HG03460 (cell line): Measurements from ENCODE around the gene TMA7.
A peak's percentile ranks its signal among the peaks of the same experiment; 100 is the strongest.
"Not testable (repeated sequence)": the region's sequence is repeated elsewhere in the genome, so short reads cannot be mapped to it uniquely, and the experiment has no call there.

ENCODE experiments used
- ATAC-seq: cut with Tn5 transposase; IDR thresholded peaks from one replicate; pipeline ENCODE4 v1.9.1; 2021; ENCODE audit not compliant: unreplicated experiment

TMA7 gene

DNA sequence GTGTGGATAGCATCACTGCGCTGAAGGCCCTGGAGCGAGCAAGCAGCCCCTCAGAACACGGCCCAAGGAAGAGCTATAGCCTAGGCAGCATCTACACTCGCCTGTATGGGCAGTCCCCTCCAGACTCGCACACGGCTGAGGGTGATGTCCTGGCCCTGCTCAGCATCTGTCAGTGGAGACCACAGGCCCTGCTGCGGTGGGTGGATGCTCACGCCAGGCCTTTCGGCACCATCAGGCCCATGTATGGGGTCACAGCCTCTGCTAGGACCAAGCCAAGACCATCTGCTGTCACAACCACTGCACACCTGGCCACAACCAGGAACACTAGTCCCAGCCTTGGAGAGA lies 27.0 kb downstream of the TMA7 start:
- no peak for ATAC-seq

DNA sequence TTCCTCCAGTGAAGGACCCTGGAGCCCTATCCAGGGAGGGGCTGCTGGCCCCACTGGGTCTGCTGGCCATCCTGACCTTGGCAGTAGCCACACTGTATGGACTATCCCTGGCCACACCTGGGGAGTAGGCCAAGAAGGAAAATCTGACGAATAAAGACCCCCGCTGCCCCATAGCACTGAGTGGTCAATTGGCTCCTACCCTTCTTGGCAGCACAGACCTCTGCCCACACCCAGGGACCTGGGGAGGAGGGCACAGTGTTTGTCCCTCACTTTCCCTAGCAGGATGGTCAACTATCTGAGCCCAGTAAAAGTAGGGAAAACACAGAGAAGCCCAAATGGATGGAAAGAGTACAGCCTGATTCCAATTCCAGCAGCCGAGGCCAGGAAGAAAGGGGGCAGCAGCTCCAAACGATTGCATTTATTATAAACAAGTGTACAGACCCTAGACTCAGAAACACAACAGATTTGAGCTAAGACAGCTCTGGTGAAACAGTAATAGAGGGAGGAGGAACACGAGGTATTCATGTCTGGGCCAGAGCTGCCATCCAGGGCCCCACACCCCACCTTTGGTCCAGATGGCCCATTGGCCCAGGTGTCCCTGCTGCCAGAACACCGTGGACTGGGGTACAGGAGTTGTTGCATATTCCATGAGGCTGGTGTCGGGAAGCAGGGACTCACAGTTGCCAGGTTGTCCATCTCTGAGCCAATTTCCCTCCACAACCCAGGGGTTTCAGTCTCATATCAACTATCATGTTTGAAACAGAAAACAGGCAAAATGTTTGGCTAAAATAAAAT lies 27.6 kb downstream of the TMA7 start:
- no peak for ATAC-seq

DNA sequence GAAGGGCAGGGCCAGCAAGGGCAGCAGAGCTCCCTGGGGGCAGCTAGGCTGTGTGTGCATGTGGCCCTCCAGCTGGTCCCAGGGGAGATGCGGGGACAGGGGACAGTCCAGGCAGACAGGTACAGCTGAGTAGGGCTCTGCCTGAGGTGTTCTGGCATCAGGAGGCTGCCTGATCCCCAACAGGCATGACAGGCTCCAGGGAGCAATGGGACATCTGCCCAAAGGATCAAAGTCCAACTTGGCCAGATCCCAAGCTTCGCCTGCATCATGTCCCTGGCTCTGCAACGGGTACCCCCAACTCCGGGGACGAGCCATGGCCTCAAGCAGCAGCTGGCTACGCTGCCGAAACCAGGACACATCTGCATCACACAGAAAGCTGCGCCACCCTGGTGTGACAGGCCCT lies 28.3 kb downstream of the TMA7 start:
- no peak for ATAC-seq

DNA sequence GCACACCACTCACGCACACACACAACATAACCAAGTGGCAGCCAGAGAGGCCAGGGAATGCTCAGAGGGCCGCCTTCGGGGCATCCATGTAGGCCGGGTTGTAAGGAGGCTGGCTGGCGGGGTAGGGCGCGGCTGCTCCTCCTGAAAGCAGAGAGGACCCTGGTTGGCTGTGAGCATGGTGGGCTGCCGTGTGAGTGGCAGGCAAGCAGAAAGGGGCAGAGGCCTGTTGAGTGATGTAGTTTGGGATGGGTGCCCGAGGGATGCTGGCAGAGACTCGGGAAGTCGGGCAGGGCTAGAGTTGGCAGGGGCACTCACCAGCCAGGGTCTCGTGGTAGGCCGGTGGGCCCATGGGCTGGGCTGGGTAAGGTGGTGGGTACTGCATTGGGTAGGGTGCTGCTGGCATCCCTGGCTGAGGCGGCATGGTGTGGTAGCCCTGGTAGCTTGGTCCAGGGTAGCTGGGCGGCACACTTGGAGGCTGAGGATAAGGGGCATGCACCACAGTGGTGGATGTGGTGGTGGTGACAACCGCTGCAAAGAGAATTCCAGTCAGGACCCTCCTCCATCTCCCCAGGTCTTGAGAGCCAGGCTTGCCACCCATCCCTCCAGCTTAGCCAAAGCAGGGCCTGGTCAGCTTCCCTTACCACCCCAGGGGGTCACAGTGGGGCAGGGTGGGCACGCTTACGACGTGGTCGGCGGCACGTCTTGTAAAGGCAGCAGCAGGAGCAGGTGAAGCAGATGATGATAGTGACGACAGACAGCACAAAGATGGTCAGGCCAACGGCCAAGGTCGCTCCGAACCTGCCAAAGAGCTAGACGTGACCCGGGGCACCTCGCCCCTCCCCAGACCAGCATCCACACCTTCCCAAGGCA lies 29.2 kb downstream of the TMA7 start:
- no peak for ATAC-seq

DNA sequence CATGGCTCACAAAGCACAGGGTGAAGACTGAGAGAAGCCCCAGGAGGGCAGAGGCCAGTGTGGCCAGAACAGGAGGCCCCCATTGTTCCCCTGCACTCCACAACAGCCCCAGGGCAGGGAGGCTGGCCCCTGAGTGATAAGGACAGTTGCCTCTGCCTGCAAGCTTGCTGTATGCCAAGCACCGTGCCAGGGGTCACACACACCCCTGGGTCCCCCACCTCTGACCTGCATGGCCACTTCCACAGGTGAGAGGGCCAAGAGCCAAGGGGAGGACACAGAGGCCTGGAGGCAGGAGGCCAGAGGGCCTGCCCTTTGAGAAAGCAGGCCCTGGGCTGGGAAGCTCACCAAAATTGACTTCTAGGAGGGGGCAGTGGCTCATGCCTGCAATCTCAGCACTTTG lies 30.2 kb downstream of the TMA7 start:
- ATAC-seq = no peak

GRCh38 chr3:48472673-48472922 lies 32.5 kb downstream of the TMA7 start:
- no peak for ATAC-seq

DNA sequence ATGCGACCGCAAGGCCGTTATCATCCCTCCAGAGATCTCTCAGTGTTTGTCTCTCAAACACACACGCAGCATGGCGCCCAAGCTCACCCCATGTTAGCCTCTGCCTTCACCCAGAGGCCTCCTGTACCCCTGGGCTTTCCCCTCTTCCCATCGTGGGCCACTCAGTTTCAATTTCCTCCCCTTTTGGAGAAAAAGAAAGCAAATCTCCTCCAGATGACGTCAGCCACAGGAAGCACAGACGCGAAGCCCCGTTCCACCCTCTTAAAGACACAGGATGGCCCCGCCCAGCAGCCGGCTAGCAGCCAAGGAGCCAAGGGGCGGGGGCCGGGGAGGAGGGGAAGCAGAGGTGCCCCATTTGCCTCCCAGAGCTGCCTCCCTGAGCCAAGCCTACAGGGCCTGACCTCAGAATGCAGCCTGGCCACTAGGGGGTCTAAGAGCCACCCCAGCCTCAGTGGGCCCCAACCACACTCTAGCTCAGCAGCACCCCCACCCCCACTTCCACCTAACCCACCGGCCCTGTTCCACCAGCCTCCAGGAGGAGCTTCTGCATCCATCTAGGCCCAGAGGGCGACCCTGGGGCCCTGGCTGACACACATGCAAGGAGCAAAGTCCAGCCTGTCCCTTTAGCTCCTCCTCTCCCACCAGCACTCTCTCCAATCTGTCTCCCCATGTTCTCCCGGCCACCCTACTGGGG lies 33.0 kb downstream of the TMA7 start:
- peak; percentile 73 for ATAC-seq

- no peak for ATAC-seq
Measured at GRCh38 chr3:48473617-48473952, 33.5 kb downstream of the TMA7 start.

- not testable (repeated sequence) for ATAC-seq
Measured at GRCh38 chr3:48474031-48474430, 34.0 kb downstream of the TMA7 start.

- ATAC-seq = no peak
Measured at GRCh38 chr3:48474619-48475018, 34.6 kb downstream of the TMA7 start.

DNA sequence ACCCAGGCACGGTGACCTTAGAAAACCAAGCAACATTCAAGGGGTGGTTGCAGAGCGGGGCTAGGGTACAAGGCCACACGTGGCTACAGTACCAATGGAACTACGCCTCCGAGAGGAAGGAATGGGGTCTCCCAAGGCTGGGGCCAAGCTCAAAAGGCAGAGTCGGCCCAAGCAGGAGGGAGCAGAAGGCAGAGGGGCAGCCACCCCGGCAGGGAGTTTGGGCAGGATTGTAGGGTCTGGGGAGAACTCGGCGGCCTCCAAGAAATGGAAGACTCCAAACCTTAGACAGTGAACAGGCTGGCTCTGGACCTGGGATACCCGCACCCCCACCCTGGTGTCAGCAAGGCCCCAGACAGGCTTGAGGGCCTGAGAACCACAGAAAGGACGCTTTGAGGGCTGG lies 35.1 kb downstream of the TMA7 start:
- ATAC-seq = no peak

DNA sequence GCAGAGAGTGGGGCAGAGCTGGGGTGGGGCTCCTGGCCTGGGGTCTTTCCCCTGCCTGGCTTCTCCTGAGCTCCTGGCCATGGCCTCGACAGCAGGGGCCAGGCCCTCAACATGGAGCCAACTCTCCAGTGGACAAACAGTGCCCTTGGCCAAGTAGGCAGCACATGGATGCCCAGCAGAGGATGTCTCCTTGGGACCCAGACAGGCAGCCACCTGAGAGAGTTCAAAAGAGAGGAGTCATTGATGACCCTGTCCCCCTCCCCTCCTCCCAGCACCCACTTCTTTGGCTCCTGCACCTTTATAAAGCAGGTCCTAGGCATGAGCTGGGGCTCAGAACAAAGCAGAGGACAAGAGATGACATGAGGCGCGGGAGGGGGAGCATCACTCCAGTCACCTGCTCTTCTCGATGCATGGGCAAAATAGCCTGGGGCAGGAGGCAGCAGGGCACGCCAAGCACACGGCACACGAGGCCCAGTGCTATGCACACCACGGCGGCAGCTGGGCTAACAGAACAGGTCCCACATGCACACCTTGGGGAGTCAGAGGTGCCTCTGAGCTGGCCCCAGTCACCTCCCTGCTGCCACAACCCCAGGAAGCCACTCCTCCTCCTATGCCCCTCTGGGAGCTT lies 36.5 kb downstream of the TMA7 start:
- no peak for ATAC-seq

- no peak for ATAC-seq
Measured at GRCh38 chr3:48477959-48478520, 38.0 kb downstream of the TMA7 start.

- ATAC-seq = peak; percentile 46
Measured at GRCh38 chr3:48478626-48479555, 38.8 kb downstream of the TMA7 start.

DNA sequence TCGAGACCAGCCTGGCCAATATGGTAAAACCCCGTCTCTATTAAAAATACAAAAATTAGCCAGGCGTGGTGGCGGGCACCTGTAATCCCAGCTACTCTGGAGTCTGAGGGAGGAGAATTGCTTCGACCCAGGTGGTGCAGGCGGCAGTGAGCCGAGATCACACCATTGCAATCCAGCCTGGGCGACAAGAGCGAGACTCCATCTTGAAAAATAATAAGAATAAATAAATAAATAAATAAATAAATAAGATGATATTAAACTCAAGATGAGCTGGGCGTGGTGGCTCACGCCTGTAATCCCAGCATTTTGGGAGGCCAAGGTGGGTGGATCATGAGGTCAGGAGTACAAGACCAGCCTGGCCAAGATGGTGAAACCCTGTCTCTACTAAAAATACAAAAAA lies 40.8 kb downstream of the TMA7 start:
- not testable (repeated sequence) for ATAC-seq

- not testable (repeated sequence) for ATAC-seq
Measured at GRCh38 chr3:48482822-48483221, 42.8 kb downstream of the TMA7 start.

DNA sequence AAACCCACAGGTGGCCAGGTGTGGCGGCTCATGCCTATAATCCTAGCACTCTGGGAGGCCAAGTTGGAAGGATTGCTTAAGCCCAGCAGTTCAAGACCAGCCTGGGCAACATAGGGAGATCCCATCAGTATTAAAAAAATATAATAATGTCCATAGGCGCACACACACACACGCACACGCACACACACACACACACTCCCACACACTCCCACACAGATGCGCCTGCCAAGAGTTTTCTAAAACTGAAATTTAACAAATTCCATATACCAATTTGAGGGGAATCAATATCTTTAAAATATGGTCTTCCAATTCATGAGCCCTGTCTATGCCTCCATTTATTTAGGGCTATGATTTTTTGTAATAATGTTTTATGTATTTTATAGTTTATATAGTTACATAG lies 46.9 kb downstream of the TMA7 start:
- ATAC-seq = no peak

DNA sequence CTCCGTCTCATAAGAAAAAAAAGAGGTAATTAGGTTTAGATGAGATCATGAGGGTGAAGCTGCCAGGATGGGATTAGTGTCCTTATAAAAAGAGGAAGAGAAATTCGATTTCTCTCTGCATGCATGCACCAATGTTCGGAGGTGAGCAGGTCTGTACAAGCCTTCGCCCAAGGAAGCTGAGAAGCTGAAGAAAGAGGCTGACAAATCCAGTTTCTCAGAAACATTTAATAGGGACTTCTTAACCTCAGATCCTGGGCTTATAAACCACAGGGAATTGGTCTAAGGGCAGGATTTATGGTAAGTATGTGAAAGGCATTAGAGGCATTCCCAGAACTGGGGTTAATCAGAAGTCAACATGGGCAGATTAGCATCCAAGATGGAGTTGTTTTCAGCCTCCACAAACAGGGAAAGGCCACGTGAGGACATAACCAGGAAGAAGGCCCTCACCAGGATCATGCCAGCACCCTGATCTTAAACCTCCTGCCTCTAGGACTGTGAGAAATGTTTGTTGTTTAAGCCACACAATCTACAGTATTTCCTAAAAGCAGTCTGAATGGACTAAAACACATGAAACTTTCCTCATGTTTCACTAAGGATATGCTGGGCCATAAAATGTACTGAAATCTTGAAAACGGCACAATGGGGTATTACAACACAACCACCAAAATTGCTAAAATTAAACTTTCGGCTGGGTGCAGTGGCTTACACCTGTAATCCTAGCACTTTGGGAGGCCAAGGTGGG lies 52.6 kb downstream of the TMA7 start:
- no peak for ATAC-seq

DNA sequence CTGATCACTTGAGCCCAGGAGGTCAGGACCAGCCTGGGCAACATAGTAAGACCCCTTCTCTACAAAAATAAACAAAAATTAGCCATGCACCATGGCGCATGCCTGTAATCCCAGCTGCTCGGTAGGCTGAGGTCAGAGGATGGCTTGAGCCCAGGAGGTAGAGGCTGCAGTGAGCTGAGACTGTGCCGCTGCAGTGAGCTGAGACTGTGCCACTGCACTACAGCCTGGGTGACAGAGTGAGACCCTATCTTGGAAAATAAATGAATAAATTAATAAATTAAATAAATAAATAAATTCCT lies 53.1 kb downstream of the TMA7 start:
- no peak for ATAC-seq
